GM19455 (cell line): ENCODE measurements around the gene FKRP.
"Not testable (repeated sequence)": the region's sequence is repeated elsewhere in the genome, so short reads cannot be mapped to it uniquely, and the experiment has no call there.

Experiments used
- ATAC-seq: cut with Tn5 transposase; IDR thresholded peaks from one replicate; pipeline ENCODE4 v1.9.1; 2021; ENCODE audit not compliant: unreplicated experiment

Gene FKRP, protein sequence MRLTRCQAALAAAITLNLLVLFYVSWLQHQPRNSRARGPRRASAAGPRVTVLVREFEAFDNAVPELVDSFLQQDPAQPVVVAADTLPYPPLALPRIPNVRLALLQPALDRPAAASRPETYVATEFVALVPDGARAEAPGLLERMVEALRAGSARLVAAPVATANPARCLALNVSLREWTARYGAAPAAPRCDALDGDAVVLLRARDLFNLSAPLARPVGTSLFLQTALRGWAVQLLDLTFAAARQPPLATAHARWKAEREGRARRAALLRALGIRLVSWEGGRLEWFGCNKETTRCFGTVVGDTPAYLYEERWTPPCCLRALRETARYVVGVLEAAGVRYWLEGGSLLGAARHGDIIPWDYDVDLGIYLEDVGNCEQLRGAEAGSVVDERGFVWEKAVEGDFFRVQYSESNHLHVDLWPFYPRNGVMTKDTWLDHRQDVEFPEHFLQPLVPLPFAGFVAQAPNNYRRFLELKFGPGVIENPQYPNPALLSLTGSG

DNA sequence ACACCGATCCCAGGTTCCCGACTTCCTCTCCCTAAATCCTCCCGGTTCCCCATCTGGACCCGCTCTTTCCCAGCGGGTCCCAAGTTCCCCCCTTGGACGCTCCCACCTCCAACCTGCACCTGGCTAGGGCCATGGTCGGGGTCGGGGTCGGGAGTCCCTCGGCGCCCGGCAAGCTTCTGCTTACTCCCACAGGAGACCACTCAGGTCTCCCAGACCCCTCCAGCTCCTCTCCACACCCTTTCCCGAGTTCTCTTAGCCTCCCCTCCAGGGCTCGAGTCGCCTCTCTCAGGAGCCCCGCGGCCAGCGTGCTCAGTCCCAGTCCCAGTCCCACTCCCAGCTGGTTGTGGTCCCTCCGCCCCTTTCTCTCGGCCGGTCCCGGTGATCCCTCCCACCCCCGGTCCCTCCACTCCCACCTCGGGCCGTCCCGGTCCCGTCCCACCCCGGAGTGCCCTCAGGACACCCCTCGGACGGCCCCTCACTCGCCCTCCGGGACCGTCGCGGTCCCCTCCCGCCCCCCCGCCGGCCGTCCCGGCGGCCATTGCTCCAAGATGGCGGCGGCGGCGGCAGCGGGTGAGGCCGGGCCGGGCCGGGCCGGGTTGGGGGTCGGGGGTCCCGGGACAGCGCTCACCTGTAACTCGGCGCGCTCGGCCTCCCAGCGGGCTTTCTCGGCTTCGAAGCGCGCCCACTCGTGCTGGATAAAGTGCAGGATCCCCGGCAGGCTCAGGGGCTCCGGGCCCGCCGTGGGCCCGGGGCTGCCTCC, at the start of gene FKRP:
Gene FKRP, plus strand, starts transcription at position 537 of the 760 bp plus-strand sequence. CDS start 9,394 bp downstream, outside the sequence.
- ATAC-seq = peak; percentile 51

GRCh38 chr19:46696866-46697203, 49.0 kb upstream of the FKRP start:
- no peak for ATAC-seq

GRCh38 chr19:46697204-46697960, 48.5 kb upstream of the FKRP start:
- ATAC-seq = no peak

GRCh38 chr19:46698395-46699321, 47.2 kb upstream of the FKRP start:
- ATAC-seq = no peak

DNA sequence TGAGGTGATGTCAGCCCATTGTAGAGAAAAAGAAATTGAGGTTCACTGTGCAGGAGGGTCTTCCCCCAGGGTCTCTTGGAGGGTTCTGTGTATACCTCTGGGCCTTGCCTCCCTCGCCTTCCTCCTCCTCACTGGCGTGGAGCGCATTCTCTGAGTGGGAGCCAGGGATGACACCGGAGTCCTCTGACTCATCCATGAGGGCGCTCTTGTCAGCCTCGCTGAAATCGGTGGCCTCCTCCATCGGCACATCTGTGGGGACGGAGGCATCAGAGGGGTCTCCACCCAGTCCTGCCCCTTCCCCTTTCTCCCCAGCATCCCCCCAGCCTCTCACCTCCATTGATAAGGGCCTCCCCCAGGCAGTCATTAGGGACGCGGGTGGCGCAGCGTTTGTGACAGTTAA, 45.2 kb upstream of the FKRP start:
- ATAC-seq = no peak

DNA sequence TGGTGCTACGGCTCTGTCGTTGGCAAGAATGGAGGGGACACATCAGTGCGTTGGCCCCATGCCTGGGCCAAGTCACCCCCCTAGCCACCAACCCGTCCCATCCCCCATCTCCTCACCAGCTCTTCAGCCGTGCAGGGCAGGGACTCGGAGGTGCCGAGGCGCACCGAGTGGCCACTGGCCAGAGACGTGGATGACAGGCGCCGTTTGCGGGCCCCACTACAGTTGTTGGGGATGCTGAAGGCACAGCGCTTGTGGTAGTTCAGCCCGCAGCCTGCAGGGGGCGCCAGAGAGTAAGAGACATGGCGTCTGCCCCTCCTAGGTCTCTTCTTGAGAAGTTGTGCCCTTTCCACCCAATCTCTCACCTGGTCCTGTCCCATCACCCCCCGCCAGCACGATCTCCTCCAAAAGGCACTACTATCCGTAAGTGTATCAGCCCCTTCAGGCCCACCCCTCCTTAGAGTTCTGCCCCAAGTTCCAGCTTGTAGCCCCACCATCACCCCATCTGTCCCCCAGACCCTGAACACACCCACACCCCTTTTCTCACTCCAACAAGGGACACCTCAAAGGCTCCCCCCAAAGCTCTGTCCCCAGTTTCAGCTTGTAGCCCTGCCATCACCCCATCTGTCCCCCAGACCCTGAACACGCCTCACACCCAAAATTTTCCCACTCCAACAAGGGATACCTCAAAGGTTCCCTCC, 41.3 kb upstream of the FKRP start:
- ATAC-seq = no peak

GRCh38 chr19:46710687-46711086, 35.2 kb upstream of the FKRP start:
- ATAC-seq = no peak

- not testable (repeated sequence) for ATAC-seq
Observed at GRCh38 chr19:46712768-46713338, 33.0 kb upstream of the FKRP start.

DNA sequence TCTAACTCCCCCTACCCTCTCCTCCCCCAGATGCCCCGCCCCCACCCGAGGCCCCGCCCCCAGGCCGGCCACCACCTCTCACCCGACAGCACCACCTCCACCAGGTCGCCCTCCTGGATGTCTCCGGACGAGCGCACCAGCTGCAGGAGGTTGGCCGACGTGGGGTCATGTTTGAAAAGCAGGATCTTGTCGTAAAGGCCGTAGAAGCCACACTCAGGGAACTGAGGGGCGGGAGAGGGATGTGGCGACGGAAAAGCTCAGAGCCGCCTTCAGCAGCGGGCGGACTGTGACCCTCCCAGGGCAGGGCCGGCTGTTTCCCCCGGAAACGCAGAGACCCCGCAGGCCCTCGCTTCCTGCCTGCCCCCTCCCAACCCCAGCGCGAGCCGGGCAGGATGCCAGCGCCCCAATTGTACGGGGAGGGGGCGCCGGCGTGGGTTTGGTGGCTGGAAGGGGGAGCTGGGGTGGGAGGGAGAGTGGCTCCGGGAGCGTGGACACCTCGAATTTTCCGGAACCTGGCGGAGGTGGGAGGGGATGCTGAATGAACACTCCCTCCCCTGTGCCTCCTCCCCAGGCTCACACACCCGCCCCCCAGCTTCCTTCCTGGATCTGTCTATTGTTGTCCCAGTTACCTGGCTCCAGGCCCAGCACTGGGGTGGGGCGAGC, 31.9 kb upstream of the FKRP start:
- no peak for ATAC-seq

DNA sequence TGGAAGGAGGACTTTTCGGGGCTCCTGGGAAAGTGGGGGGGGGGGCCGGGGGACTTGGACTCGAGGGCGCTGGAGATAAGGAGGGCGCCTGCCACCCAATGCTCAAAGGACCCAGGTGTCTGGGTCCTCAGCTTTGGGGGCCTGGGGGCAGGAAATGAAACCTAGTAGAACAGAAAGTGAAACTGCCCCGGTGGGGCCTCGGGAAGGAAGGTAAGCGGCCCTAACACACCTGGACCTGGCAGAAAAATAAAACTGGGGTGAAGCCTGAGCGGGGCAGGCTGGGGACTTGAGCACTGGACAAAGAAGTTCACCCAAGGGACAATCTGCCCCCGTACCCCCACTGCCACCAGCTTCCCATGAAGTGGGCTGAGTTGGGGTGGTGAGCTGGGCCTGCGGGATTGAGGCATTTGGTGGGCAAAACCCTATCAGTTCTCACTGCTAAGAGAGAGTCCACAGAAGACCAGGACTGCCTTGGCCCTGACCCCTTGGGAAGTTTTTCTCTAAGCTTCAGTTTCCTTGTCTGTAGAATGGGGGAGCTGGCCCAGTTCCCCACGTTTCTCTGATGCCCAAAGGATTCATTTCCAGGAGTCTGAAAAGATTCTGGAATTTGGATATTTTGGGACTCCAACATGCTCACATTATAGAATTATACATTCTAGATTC, 31.3 kb upstream of the FKRP start:
- no peak for ATAC-seq

DNA sequence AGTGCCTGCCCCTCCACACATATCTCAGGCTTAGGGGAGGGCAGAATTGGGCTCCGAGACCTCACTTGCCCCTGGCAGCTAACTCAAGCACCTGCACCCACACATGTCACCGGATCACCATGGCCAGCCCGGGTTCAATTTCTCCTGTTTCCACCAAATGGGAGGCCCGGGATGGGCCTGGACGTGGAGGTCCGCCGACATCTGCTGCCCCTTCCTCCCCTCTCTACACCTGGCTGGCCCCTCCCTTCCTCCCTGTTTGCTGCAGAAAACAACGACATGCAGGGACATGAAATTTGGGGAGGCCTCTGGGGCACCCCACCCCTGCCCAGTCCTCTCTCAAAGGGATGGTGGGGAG, 30.3 kb upstream of the FKRP start:
- ATAC-seq = no peak

DNA sequence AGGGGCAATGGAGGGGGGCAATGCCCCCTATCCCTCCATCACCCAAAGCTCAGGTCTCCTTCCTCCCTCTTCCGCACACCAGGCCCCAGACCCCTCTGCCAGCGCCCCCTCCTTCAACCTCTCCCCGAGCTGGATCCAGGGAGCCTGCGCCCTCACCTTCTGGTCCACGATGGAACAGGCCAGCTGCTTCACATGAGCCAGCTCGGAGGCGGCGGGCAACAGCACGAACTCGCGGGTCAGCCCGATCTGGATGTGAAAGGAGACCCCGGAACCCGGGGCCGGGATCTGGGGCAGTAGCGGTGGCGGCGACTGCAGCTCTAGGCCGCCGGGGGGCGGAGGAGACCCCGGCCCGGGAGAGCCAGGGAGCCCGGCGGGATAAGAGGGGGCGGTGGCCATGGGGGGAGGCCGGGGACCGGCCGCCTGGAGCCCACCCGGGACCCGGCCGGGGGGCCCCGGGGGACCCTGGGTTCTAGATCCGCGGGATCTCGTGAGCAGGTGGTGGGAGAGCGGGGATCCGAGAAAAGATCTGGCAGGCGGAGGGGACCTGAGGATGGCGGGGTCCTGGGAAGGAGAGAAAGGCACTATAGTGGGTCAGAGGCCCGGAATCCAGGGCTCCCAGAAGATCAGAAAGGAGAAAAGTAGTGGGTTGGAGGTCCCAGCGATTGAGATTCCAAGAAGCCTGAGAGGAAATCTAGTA, 29.7 kb upstream of the FKRP start:
- ATAC-seq = no peak

DNA sequence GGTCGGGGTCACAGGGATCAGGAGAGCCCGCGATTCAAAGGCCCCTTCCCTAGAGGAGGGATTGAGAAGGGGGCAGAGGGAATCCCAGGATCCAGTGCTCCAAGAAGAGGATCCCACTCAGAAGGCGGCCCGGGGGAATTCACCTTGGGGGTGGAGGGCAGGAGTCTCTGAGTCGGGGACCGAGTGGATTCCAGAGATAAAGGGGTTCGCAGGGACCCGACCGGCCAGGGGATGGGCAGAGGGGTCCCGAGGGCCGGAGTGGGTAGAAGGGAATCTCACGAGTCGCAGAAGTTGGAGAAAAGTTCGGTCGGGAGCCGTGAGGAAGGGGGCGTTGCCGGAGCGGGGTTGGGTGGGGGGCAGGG, 29.2 kb upstream of the FKRP start:
- peak; percentile 3 for ATAC-seq

DNA sequence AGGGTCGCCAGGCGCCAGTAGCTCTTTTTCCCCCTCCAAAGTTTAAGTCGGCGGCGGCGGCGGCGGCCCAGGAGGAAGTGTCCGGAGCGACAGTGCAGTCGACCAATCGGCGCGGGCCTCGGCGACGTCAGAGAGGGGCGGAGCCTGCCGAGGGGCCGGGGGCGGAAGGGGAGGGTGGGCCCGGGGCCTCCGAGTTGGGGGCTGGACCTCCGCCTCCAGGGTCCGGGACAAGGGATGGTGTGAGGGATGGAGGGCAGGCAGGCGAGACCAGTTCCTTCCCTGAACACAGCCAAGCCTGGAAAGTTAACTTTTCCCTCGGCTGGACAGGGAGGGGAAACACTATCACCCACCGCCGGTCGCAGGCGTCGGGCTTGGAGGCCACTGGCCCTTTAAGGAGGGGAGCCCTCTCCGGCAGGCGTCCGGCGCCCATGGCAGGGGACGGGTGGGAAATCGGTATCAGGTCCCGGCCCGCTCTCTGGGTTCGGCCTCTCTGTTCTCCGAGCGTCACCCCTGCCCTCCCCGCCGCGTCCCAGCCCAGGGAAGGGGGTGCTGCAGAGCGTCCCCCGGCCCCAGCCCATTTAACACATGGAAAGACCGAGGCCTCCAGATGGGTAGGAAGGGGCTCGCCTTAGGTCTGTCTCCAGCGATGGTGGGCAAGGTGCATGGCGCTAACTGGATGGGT, 28.7 kb upstream of the FKRP start, which contains the start of gene PRKD2:
Gene PRKD2, minus strand, starts transcription at position 81 of the 682 bp plus-strand sequence. CDS start 744 bp downstream, outside the sequence.
- peak; percentile 56 for ATAC-seq

GRCh38 chr19:46717716-46718143, 28.1 kb upstream of the FKRP start:
- no peak for ATAC-seq

GRCh38 chr19:46718157-46718933, 27.5 kb upstream of the FKRP start:
- ATAC-seq = no peak
